ENCODE measurements around the gene KRT7. TPM values are rescaled to one million over a fixed set of nuclear protein-coding genes. Genes with fewer than 3 reads are reported as not detected.

Gene KRT7
- total and polyA plus RNA-seq, 2 donors (not counting 3 experiments of a cell fraction or from before 2014, with no cell fraction given), result 120 to 293 TPM

GRCh38 chr12:52261208-52261484, 28.1 kb downstream of the KRT7 start:
- TF ChIP-seq EZH2 (IDR thresholded peaks at IDR 0.05; ENCODE audit: borderline replicate concordance, low read depth, low read length, severe bottlenecking), result no peak
- TF ChIP-seq GATA2 (IDR thresholded peaks at IDR 0.05; ENCODE audit: insufficient read depth, insufficient read length, low read depth, low read length), result no peak
- TF ChIP-seq JUN (IDR thresholded peaks at IDR 0.05; ENCODE audit: borderline replicate concordance, insufficient read depth, insufficient read length, low read depth), result no peak
- no peak for TF ChIP-seq POLR2AphosphoS5 (IDR thresholded peaks at IDR 0.05; ENCODE audit: insufficient read depth, low read depth, low read length)
- no peak for TF ChIP-seq POLR2A (IDR thresholded peaks at IDR 0.05; ENCODE audit: low read depth, low read length)
- no peak for TF ChIP-seq FOS (IDR thresholded peaks at IDR 0.05; ENCODE audit: borderline replicate concordance, insufficient read depth, low read length)
- TF ChIP-seq MYC (IDR thresholded peaks at IDR 0.05; ENCODE audit: low read depth, low read length), result no peak
- no peak for TF ChIP-seq MAX (IDR thresholded peaks at IDR 0.05; ENCODE audit: insufficient read depth, insufficient read length)
- no peak for TF ChIP-seq CTCF (IDR thresholded peaks at IDR 0.05; ENCODE audit: extremely low read depth in 1 of 2, insufficient read depth in 1 of 2, low read depth in 1 of 2, low read length in 2 of 2)
- ChIA-PET POLR2A (no interaction called here), CTCF (interaction anchor here (1.2 kb wide), 1 partner anchor 10 kb away, joined by 3 read pairs; no protein-coding TSS in a partner anchor)
- DNase-seq (ENCODE audit: low read depth, low spot score) (no peak), FAIRE-seq (no peak)
- H3K27me3 ChIP-seq (ENCODE audit: control insufficient read depth in 2 of 2, insufficient read depth in 2 of 2, low read length in 2 of 2), result peaks cover 33 to 36% of the 10 kb centered on the region in 2 experiments
- no peak overlapping the region for H3K9ac ChIP-seq (replicated peaks; ENCODE audit: extremely low read depth, insufficient read depth, low read length)
- peaks cover 2% of the 10 kb centered on the region for H3K4me1 ChIP-seq (ENCODE audit: control insufficient read depth, extremely low read depth, insufficient read depth, low read length)
- H3K9me1 ChIP-seq (replicated peaks; ENCODE audit: control insufficient read depth, extremely low read depth, insufficient read depth, low read length), result no peaks in the 10 kb centered on the region
- H4K20me1 ChIP-seq (replicated peaks; ENCODE audit: control insufficient read depth, extremely low read depth, insufficient read depth, low read length), result no peaks in the 10 kb centered on the region
- H2AFZ ChIP-seq (ENCODE audit: low read depth, low read length), result no peak overlapping the region
- intact Hi-C loops (cut with micrococcal nuclease) (no loop called here), dilution Hi-C loops (cut with MboI; ENCODE audit: extremely low pct_ligation_motif_present, low sequenced_read_pairs) (no loop called here)
- BruUV-seq (replicated peaks), result no TSS peak
- H3K36me3 ChIP-seq (ENCODE audit: control insufficient read depth in 2 of 2, extremely low read depth in 1 of 2, insufficient read depth in 2 of 2, low read length in 2 of 2), result no peaks in the 10 kb centered on the region
- H3K4me2 ChIP-seq (ENCODE audit: insufficient read depth, low read length), result no peak overlapping the region
- no peak overlapping the region for H3K4me3 ChIP-seq (replicated peaks in 1 of 3; ENCODE audit: insufficient read depth in 1 of 3, low read depth in 1 of 3, low read length in 3 of 3)
- no peak overlapping the region for H3K27ac ChIP-seq (ENCODE audit: insufficient read depth, low read depth, low read length)
- H3K79me2 ChIP-seq (ENCODE audit: control insufficient read depth, insufficient read depth, low read length), result no peaks in the 10 kb centered on the region
- H3K9me3 ChIP-seq (replicated peaks; ENCODE audit: control insufficient read depth, insufficient read depth, low read length), result no peaks in the 10 kb centered on the region
